ENCODE data around the gene KDM8. TPM values are rescaled to one million over a fixed set of nuclear protein-coding genes. Genes with fewer than 3 reads are reported as not detected.

The KDM8 gene
- total RNA-seq, 4 donors from 2014 or later, result 2.5 to 7.1 (median 3.7) TPM

DNA sequence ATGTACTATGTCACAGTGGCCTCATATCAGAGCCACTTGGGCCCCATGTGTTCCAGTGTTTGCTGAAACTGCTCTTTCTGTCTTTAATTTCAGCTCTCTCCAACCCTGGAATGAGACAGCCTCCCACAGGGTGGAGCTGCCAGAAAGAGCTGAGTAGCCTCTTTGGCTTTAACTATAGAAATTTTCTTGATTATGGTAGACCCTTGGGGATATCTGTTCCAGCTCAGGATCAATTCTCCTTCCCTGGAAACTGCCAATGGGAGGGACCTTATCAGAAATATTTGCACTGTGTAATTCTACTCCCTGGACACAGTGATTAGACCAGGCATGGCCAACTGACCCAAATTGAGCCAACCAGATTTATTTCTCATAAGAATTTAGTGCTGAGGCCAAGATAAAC is 39.0 kb upstream of the KDM8 start:
- H3K27me3 ChIP-seq, result no peaks in the 10 kb centered on the region
- no peak for DNase-seq (ENCODE audit: extremely low spot score)
- TF ChIP-seq POLR2AphosphoS5 (IDR thresholded peaks at IDR 0.05), result no peak
- no peak for TF ChIP-seq POLR2A (IDR thresholded peaks at IDR 0.05; ENCODE audit: low read depth)
- no peak for TF ChIP-seq EP300 (IDR thresholded peaks at IDR 0.05)
- TF ChIP-seq, protein P1, sequence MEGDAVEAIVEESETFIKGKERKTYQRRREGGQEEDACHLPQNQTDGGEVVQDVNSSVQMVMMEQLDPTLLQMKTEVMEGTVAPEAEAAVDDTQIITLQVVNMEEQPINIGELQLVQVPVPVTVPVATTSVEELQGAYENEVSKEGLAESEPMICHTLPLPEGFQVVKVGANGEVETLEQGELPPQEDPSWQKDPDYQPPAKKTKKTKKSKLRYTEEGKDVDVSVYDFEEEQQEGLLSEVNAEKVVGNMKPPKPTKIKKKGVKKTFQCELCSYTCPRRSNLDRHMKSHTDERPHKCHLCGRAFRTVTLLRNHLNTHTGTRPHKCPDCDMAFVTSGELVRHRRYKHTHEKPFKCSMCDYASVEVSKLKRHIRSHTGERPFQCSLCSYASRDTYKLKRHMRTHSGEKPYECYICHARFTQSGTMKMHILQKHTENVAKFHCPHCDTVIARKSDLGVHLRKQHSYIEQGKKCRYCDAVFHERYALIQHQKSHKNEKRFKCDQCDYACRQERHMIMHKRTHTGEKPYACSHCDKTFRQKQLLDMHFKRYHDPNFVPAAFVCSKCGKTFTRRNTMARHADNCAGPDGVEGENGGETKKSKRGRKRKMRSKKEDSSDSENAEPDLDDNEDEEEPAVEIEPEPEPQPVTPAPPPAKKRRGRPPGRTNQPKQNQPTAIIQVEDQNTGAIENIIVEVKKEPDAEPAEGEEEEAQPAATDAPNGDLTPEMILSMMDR (IDR thresholded peaks at IDR 0.05), result no peak
- intact Hi-C loops (cut with DNase I), result no loop called here
- H3K27ac ChIP-seq (replicated peaks in 1 of 4), result no peak overlapping the region
- no peak overlapping the region for H3K4me3 ChIP-seq
- no peaks in the 10 kb centered on the region for H3K4me1 ChIP-seq
- no peaks in the 10 kb centered on the region for H3K36me3 ChIP-seq
- peaks cover 0 to 20% (median 16%) of the 10 kb centered on the region in 4 donors for H3K9me3 ChIP-seq

DNA sequence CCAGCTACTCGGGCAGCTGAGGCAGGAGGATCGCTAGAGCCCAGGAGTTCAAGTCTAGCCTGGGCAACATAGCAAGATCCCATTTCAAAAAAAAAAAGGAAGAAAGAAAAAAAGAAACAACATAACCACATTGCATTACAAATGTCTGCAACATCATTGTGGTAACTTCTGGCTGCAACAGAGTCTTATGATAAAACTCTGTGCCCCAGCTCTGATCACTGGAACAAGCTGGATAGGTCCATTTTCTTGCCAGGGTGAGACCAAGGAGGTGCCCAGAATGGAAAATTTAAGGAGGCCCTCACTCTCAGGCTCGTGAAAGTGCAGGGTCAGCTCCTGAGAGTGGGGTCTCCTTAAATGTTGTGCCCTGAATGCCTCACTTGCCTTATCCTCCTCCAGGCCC is 37.8 kb upstream of the KDM8 start:
- WGBS, result 89% methylated on average over 3 of the region's 3 CpGs
- Histone ChIP-seq H3K27me3 (no peaks in the 10 kb centered on the region), H3K4me3 (no peak overlapping the region), H3K36me3 (no peaks in the 10 kb centered on the region), H3K27ac (replicated peaks in 1 of 4) (no peak overlapping the region), H3K4me1 (no peaks in the 10 kb centered on the region), H3K9me3 (peaks cover 0 to 20% (median 16%) of the 10 kb centered on the region in 4 donors)
- DNase-seq (ENCODE audit: extremely low spot score), result no peak
- TF ChIP-seq POLR2A (IDR thresholded peaks at IDR 0.05; ENCODE audit: low read depth) (no peak), EP300 (IDR thresholded peaks at IDR 0.05) (no peak), POLR2AphosphoS5 (IDR thresholded peaks at IDR 0.05) (no peak)
- TF ChIP-seq, protein P1 (IDR thresholded peaks at IDR 0.05), result no peak
- intact Hi-C loops (cut with DNase I), result loop anchor here (5.0 kb wide), 1 partner anchor 287 kb away; no protein-coding TSS in a partner anchor

- no peaks in the 10 kb centered on the region for H3K4me1 ChIP-seq
- DNase-seq (ENCODE audit: extremely low spot score), result no peak
- H3K4me3 ChIP-seq, result no peak overlapping the region
- TF ChIP-seq, protein P1 (IDR thresholded peaks at IDR 0.05), result no peak
- TF ChIP-seq EP300 (IDR thresholded peaks at IDR 0.05), result no peak
- TF ChIP-seq POLR2A (IDR thresholded peaks at IDR 0.05; ENCODE audit: low read depth), result no peak
- no peak for TF ChIP-seq POLR2AphosphoS5 (IDR thresholded peaks at IDR 0.05)
- H3K27me3 ChIP-seq, result no peaks in the 10 kb centered on the region
- peaks cover 0 to 12% (median 1%) of the 10 kb centered on the region in 4 donors for H3K9me3 ChIP-seq
- no peak overlapping the region for H3K27ac ChIP-seq (replicated peaks in 1 of 4)
- WGBS, result 83% methylated on average over 8 of the region's 8 CpGs
- no peaks in the 10 kb centered on the region for H3K36me3 ChIP-seq
- intact Hi-C loops (cut with DNase I), result loop anchor here (5.0 kb wide), 1 partner anchor 284 kb away; no protein-coding TSS in a partner anchor
Measured at GRCh38 chr16:27168790-27169189, 34.5 kb upstream of the KDM8 start.

DNA sequence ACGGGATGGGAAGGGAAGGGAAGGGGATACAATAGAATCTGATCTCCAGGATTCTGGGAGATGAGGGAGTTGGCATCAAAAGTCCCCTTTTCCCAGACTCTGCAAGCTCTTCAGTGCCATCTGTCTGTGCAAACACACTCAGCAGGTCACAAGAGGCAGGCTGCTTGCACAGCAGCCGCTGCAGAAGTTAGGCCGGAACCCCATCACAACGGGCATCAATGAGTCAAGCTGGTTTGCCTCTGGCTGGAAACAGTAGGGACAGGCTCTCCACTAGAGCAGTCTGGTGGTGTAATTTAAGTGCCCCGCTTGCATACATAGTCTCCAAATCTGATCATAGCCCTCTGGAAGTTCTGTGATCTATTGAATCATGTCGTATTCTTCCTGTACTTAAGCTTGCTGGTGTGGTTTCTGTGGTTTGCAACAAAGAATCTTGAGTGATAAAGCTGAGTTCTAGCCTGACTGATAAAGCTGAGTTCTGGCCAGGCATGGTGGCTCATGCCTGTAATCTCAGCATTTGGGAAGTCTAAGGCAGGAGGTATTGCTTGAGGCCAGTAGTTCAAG is 33.7 kb upstream of the KDM8 start:
- TF ChIP-seq, protein P1 (IDR thresholded peaks at IDR 0.05), result no peak
- TF ChIP-seq POLR2A (IDR thresholded peaks at IDR 0.05; ENCODE audit: low read depth) (no peak), POLR2AphosphoS5 (IDR thresholded peaks at IDR 0.05) (no peak), EP300 (IDR thresholded peaks at IDR 0.05) (no peak)
- Histone ChIP-seq H3K9me3 (peaks cover 0 to 7% (median 0%) of the 10 kb centered on the region in 4 donors), H3K4me3 (no peak overlapping the region), H3K36me3 (no peaks in the 10 kb centered on the region), H3K27ac (replicated peaks in 1 of 4) (no peak overlapping the region), H3K4me1 (no peaks in the 10 kb centered on the region), H3K27me3 (no peaks in the 10 kb centered on the region)
- intact Hi-C loops (cut with DNase I), result loop anchor here (5.0 kb wide), 1 partner anchor 283 kb away; no protein-coding TSS in a partner anchor
- WGBS, result 39% methylated on average over 6 of the region's 6 CpGs
- DNase-seq (ENCODE audit: extremely low spot score), result no peak

- DNase-seq (ENCODE audit: extremely low spot score), result no peak
- Histone ChIP-seq H3K27me3 (no peaks in the 10 kb centered on the region), H3K4me1 (no peaks in the 10 kb centered on the region), H3K27ac (replicated peaks in 1 of 4) (no peak overlapping the region), H3K36me3 (no peaks in the 10 kb centered on the region), H3K4me3 (no peak overlapping the region), H3K9me3 (peaks cover 0 to 7% (median 0%) of the 10 kb centered on the region in 4 donors)
- no peak for TF ChIP-seq POLR2A (IDR thresholded peaks at IDR 0.05; ENCODE audit: low read depth)
- TF ChIP-seq EP300 (IDR thresholded peaks at IDR 0.05), result no peak
- no peak for TF ChIP-seq POLR2AphosphoS5 (IDR thresholded peaks at IDR 0.05)
- TF ChIP-seq, protein P1 (IDR thresholded peaks at IDR 0.05), result no peak
- intact Hi-C loops (cut with DNase I), result no loop called here
- WGBS, result 65% methylated on average over 4 of the region's 4 CpGs
Measured at GRCh38 chr16:27171584-27171983, 31.7 kb upstream of the KDM8 start.
